SHP77 (cell line): ENCODE data around the gene EHHADH.
"Not testable (repeated sequence)": the region's sequence is repeated elsewhere in the genome, so short reads cannot be mapped to it uniquely, and the experiment has no call there.

Source experiments
- DNase-seq, 2 experiments: peaks; one replicate each; lab custom pipeline; 2025; lab: John Stamatoyannopoulos, UW

The EHHADH gene

DNA sequence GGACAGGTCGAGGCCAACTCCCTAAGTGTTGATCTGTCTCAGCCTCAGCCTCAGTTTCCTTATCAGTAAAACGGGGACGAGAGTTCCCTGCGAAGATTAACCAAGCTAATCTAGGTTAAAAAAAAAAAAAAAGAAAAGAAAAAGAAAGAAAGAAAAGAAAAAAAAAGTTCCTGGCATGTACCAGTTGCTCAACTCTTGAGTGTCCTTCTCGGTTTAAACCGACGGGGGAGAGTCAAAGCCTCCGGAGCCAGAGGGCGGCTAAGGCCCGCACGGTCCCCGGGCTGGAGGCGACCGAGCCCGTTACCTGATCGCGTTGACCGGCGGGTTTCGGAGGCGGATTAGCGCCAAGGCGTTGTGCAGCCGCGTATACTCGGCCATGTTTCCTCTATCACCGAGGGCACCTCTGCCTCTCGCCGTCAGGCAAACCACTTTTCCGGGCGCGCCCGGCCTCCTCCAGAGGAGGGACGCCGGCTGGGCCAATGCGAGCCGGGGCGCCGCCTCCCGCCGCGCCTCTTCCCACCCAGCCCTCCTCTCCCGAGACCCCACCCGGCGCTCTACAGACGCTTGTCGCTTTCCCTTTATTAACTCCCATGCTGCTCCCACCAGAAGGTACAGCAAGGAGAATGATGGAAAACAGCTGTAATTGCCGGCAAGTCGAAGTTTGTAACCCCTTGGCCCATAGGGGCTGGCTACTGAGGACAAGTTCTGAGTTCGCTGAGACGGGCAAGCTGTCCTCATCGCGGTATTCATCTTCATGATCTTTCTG is at the start of gene EHHADH:
TSS of gene EHHADH (minus strand) at position 405 of the 766 bp plus-strand sequence. CDS start at position 378, 27 bp downstream.
- DNase-seq = peak in 1 of 2 experiments; percentile 50

- DNase-seq = not testable (repeated sequence)
Measured at GRCh38 chr3:185299918-185300426, 46.1 kb upstream of the EHHADH start.

- no peak for DNase-seq
Measured at GRCh38 chr3:185297867-185298266, 44.0 kb upstream of the EHHADH start.

- DNase-seq = no peak
Measured at GRCh38 chr3:185292238-185292637, 38.4 kb upstream of the EHHADH start.

DNA sequence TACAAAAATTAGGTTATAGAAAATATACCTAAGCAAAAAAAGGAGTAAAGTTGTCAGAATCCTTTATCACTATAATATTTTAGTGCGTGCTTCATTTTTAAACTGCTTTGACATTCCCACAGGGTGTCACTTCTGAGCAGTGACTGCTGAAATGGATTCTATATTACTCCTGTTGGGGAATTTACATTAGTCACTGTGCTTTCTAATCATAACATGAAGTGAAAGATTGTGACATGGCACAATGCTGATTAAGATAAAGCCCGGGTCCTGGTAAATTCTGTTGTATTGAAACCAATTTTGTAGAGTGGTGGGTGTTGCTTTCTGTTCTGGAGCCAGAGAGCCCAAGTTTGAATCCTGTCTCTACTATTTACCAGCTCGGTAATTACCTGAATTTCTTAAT is 36.4 kb upstream of the EHHADH start:
- no peak for DNase-seq

DNA sequence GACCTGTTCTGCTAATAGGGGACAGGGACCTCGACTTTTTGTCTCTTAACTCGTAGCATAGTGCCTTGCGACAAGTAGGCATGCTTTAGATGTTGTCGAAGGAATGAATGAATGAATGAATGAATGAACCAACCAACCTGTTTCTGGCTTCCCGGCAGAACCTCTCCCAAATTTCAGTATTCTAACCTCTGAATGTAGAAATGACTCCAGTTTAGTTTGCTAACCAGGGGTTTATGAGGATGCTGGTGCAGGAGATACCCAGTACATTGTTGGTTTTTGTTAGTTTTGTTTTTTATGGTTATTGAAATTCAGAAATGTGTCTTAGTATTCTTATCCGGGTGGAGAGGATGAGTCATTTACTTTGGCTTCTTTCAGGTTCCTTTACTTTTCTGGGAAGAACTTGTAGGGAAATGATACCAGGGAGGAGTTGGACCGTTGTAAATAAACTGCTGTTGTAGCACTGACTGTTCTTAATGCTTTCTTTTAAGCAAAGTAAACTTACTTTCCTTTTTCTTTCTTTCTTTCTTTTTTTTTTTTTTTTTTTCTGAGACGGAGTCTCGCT is 29.6 kb upstream of the EHHADH start:
- no peak for DNase-seq

- DNase-seq = peak; percentile 83 to 89
Measured at GRCh38 chr3:185282696-185283373, 29.0 kb upstream of the EHHADH start.

DNA sequence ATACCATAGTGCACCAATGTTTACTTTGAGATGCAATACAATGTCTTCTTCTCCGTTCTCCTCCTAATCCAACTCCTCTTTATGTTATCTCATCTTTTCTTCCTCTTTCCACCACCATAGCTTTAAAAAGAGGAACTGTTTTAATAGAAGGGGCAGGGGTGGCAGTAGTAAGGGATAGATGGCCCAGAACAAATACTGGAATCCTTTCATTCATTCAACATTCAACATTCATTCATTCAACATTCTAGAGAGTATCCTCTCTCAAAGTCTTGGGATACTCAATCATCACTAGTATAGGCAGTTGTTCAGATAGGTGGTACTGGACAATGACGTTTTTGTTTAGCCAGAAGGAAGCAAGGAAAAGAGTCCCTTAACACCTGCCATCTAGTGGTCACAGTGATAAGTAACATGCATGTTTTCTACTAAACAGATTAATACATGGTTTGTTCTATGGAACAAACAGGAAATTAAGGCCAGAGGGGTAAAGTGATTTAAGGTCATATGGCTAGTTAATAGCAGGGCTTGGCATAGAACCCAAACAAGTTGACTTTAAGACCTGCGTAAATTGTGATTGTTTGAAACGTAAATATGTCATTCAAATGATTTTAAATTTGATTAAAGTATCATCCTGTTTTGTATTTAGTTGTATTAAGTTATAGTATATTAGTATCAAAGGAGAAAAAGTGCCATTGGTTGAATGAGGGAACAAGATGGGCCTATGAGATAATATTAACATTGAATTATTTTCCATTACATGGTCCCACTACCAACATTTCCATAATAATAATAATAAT is 26.9 kb upstream of the EHHADH start:
- DNase-seq = peak; percentile 27 to 44

DNA sequence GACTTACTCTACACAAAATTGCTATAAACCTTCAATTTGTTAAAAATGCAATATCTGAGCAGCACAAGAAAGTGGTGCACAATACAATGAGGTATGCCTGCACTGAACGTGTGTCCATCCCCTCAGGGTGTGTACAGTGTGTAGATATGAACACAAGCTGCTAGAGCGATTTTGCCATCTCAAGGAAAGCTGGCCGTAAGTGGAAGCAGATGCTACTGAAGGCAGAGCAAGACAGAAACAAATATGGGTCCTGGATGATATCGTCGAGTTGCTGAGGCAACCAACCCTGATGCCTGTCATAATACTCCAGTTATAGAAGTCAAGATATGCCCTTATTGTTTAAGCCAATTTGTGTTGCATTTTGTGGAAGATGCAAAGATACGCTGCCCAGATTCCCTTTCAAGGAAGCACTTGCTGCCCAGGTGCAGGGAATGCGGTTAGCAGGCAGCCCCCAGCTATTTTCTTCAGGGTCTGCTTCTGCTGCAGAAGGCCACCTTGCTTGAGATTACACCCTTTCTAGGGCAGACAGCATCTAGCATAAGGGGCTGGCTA is 25.8 kb upstream of the EHHADH start:
- DNase-seq = no peak

DNA sequence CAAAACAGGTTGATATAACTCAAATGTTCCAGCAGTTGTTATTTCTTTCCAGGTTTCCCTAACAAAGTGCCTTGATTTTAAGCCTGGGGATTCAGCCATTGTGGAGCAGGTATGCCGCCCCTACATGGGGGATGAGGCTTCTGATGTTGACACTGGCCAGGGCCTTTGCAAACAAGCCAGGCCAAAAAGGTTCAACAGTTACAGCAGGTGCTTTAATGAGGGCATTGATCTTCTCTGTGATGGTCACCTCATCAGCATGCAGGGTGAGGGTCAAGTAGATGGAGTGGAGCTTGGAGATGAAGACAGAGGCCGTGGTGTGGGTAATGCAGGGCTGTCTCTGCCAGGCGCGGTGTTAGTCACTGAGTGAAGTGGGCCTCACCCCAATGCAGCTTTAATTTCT is 22.6 kb upstream of the EHHADH start:
- no peak for DNase-seq

GRCh38 chr3:185272033-185272432 is 18.2 kb upstream of the EHHADH start:
- no peak for DNase-seq

DNA sequence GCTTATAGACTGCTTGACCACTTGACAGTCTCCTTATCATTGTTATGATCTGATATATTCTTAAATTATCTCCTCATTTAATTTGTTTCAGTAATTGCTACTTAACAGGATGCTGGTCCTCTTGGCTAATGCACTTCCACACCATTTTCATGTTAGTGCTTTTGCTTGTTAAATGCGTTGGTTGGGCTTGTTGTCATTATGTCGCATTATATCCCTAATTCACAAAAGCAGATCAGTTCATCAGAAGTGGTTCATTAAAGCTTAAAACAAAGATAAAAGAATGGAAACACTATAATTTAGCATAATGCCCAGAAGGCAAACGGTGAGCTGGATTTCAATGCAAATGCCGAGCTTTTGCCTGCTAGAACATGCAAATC is 17.1 kb upstream of the EHHADH start:
- no peak for DNase-seq

DNA sequence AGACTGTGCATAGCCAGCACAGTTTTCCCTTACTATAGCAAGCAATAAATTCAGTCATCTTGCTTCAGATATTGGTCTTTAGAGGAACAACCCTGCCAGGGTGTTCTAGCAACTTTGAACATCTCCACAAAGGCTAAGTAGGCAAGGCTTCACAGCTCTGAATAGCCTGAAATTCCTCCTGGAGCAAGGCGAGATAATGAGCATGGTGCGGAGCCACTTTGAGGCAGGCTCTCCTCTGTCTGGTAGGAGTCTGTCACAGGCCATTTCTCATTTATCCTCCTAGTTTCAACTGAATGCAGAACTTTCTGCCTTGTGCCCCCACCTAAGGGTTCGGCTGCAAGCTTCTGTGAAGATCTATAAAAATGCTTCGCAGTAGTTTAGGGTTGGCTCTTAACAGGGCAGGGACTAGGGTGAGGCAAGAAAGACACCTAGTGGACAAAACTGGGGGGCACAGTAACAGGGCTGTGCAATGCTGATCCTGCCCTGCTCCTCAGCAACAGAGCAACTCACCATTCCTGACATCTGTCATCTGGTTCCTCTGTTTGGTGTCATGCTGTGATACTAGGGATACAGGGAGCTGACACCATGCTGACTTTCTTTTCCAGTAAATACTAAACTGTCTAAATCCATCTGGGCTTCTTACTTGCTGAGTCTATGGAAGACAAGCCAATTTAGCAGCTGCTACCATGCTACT is 16.6 kb upstream of the EHHADH start:
- no peak for DNase-seq

GRCh38 chr3:185268194-185268962 is 14.5 kb upstream of the EHHADH start:
- DNase-seq = no peak

GRCh38 chr3:185267193-185267592 is 13.3 kb upstream of the EHHADH start:
- no peak for DNase-seq

- DNase-seq = no peak
Measured at GRCh38 chr3:185264849-185265553, 11.2 kb upstream of the EHHADH start.

DNA sequence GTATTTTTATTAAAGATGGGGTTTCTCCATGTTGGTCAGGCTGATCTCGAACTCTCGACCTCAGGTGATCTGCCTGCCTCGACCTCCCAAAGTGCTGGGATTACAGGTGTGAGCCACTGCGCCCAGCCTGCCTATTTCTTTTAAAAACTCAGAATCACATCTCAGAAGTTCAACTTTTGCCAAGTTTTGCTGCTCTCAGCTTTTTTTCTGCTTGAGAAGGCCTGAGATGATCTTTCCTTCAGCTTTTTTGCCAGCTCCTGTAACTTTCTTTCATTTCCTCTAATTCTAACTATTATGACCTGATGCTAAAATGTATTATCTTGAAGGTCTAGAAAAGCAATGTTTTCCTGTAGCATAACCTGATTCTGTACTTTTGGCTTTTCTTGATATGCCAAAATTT is 9.6 kb upstream of the EHHADH start:
- DNase-seq = no peak

DNA sequence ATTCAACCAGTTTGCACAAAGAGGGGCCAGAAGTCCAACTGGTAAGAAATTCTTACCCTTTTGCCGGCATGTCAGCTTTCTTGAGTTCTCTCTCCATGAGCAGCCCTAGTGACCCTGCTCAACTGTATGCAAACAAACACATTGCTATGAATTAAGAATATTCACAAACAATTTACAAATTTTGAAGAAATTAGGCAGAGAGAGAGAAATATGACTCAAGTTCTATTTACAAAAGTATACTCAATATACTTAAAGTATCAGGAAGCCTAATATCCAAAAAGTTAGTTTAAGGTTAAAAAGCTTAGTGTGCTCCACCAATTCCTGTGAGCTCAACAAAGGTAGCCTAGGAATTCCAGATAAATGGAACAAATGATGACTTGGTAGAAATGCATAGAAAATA is 3.5 kb upstream of the EHHADH start:
- no peak for DNase-seq

GRCh38 chr3:185254799-185255198 is 950 bp upstream of the EHHADH start:
- DNase-seq = no peak

- DNase-seq = not testable (repeated sequence)
Measured at GRCh38 chr3:185253133-185253532, 716 bp downstream of the EHHADH start.
